PC-3 (cell line): ENCODE data around the gene KCTD16.

Experiments
- CTCF ChIP-seq: fragments of 300-600 bp; sonication (generic); conservative IDR thresholded peaks from 2 replicates; pipeline ENCODE4 v1.5.1; 2017; ENCODE audit warnings: antibody characterized with exemption, low read depth, mild to moderate bottlenecking, low read length
- EZH2 ChIP-seq: fragments of 300-600 bp; sonication (generic); IDR thresholded peaks from one replicate; pipeline ENCODE4 v1.6.1; 2017; ENCODE audit warnings: antibody characterized with exemption, mild to moderate bottlenecking, low read length; ENCODE audit not compliant: unreplicated experiment

DNA sequence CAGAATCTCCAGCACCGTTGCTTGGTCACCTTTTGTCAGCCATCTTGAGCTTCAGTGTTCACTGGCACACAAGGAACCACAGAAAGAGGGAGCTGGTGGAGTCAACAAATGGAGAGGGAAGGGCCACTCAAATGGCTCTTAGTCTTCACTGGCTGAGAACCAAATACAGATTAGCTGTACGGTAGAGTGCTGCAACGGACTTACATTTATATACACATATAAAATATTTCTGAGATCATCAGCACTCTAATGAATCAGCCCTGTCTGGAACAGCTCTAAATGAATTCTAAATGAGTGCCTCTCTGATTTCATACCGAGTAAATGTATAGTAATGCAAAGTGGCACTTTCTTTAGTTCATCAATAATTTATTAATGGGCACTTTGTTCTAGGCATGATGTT, 24.8 kb downstream of the KCTD16 start:
- TF ChIP-seq CTCF (no peak), EZH2 (no peak)
